Measurements from ENCODE around the gene TRAPPC6A. TPM values are rescaled to one million over a fixed set of nuclear protein-coding genes. Genes with fewer than 3 reads are reported as not detected.

The TRAPPC6A gene
- total RNA-seq, 1 experiment from 2014 or later: 26.9 TPM

- H3K4me3 ChIP-seq (replicated peaks in 1 of 2; ENCODE audit: low read depth in 1 of 2, low read length in 2 of 2): no peak overlapping the region
- H2AFZ ChIP-seq (ENCODE audit: low read depth, low read length, poor library complexity, severe bottlenecking): no peak overlapping the region
- H3K4me1 ChIP-seq (ENCODE audit: control insufficient read depth in 1 of 2, insufficient read depth in 2 of 2, low read length in 2 of 2): peaks cover 0 to 6% of the 10 kb centered on the region in 2 experiments; a peak in 1 of 4 replicates
- ChIA-PET RAD21 (ENCODE audit: low non-redundant PET in 1 of 2, low total read pairs in 2 of 2, uncharacterized antibody in 2 of 2, unreplicated experiment in 2 of 2) (no interaction called here), CTCF (interaction anchor here (0.9 kb wide), 1 partner anchor 14 kb away, joined by 4 read pairs; no protein-coding TSS in a partner anchor), POLR2A (no interaction called here)
- no peaks in the 10 kb centered on the region for H3K9me2 ChIP-seq (ENCODE audit: insufficient read depth)
- intact Hi-C loops (cut with micrococcal nuclease): no loop called here
- no peak overlapping the region for H3K4me2 ChIP-seq (ENCODE audit: low read length)
- H3K27me3 ChIP-seq (ENCODE audit: insufficient read depth, low read length): no peaks in the 10 kb centered on the region
- no peak overlapping the region for H3K27ac ChIP-seq (ENCODE audit: low read depth, low read length)
- DNase-seq (ENCODE audit: low read depth, low spot score) (no peak), ATAC-seq (no peak)
- no peaks in the 10 kb centered on the region for H4K20me1 ChIP-seq (ENCODE audit: insufficient read depth)
- H3K9me3 ChIP-seq (ENCODE audit: control insufficient read depth in 1 of 2, insufficient read depth in 1 of 2, low read depth in 1 of 2, low read length in 2 of 2): no peaks in the 10 kb centered on the region
- TF ChIP-seq REST (IDR thresholded peaks at IDR 0.05; ENCODE audit: low read depth) (no peak), ZFX (IDR thresholded peaks at IDR 0.05) (no peak), ELF1 (IDR thresholded peaks at IDR 0.05; ENCODE audit: borderline replicate concordance, low read depth) (no peak), CTCF (IDR thresholded peaks at IDR 0.05 in 2 of 3, conservative IDR thresholded peaks at IDR 0.05 in 1 of 3; ENCODE audit: borderline replicate concordance in 1 of 3, insufficient read depth in 1 of 3, low read depth in 2 of 3, low read length in 2 of 3) (no peak), EZH2phosphoT487 (IDR thresholded peaks at IDR 0.05; ENCODE audit: borderline replicate concordance) (no peak), SRF (IDR thresholded peaks at IDR 0.05; ENCODE audit: low read depth) (no peak), TCF7L2 (IDR thresholded peaks at IDR 0.05; ENCODE audit: borderline replicate concordance, extremely low read depth, insufficient read depth, insufficient read length) (no peak), EGR1 (IDR thresholded peaks at IDR 0.05; ENCODE audit: low read depth) (no peak), YY1 (IDR thresholded peaks at IDR 0.05; ENCODE audit: extremely low read depth, insufficient replicate concordance, low read depth, low read length) (no peak), EZH2 (IDR thresholded peaks at IDR 0.05) (no peak)
- no TSS peak for BruUV-seq (replicated peaks)
- peaks cover 2% of the 10 kb centered on the region; the same call in 1 of the 2 replicates for H3K79me2 ChIP-seq (ENCODE audit: insufficient read depth, low read length)
- no peaks in the 10 kb centered on the region; a peak in 1 of 4 replicates for H3K36me3 ChIP-seq (ENCODE audit: control insufficient read depth in 1 of 2, insufficient read depth in 2 of 2, low read length in 2 of 2)
- no peak overlapping the region for H3K9ac ChIP-seq (ENCODE audit: low read length)
Observed at GRCh38 chr19:45144431-45145269, 33.4 kb downstream of the TRAPPC6A start.
